ENCODE data around the gene BCS1L.
A peak's percentile ranks its signal among the peaks of the same experiment; 100 is the strongest.

BCS1L gene

DNA sequence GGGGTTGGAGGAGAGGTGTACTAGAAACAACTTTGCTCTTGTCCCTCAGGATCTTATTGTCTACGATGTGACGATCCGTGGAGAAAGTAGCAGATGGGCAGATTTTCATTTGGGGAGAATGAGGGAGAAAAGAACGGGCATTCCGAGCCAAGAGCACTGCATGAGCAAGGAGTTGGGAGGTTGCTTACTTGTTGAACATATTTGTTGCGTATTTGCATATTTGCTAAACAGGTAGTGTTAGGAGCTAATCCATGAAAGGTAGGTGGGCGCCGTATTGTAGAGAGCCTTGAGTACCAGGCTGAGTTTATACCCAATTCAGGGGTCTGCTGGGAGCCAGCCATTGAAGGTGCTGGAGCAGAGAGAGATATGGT lies 490 bp downstream of the BCS1L start:
- DNase-seq (ENCODE audit: low read depth) = no peak

DNA sequence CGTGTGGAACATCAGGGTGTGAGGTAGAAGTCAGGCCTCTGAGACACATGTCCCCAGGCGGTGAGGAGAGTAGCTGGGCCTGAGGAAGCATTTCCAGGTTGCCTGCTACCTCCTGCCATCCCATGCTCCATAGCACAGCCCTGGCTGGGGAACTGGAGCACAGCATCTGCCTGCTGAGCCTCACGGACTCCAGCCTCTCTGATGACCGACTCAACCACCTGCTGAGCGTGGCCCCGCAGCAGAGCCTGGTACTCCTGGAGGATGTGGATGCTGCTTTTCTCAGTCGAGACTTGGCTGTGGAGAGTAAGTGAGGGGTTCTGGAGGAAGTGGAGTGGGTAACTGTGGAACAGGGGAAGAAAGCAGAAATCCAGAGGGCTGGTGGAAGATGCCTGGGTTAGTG lies 2.9 kb downstream of the BCS1L start:
- DNase-seq (ENCODE audit: low read depth) = no peak

DNA sequence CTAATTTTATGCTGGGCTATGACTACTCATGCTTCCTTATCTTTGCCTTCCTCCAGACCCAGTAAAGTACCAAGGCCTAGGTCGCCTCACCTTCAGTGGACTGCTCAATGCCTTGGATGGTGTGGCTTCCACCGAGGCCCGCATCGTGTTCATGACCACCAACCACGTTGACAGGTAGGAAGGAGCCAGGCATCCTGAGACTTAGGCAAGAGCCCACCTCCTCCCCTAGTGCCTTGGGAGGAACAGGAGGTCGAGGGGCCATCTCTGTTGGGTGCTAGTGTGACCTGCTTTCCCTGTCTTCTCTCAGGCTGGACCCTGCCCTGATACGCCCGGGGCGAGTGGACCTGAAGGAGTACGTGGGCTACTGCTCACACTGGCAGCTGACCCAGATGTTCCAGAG lies 3.3 kb downstream of the BCS1L start:
- no peak for DNase-seq (ENCODE audit: low read depth)

DNA sequence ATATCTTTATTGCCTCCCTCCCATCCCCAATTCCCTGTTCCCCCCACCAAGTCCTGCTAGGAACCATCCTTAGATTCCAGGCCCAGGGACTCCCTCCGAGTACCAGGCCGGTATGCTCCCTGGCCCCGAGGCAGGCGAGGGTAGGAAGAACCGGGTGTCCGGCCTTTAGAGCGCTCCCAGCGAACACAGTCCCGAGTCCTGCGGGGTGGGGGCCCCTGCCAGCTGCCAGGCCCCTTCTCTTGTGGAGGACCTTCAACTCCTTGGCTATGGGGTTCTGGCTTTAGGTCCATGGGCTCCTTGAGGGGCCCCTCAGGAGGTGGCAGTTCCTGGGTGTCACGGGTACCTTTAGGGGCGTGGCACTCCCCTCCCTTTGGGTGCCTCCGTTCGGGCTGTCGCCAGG lies 4.4 kb downstream of the BCS1L start:
- DNase-seq (ENCODE audit: low read depth) = no peak

DNA sequence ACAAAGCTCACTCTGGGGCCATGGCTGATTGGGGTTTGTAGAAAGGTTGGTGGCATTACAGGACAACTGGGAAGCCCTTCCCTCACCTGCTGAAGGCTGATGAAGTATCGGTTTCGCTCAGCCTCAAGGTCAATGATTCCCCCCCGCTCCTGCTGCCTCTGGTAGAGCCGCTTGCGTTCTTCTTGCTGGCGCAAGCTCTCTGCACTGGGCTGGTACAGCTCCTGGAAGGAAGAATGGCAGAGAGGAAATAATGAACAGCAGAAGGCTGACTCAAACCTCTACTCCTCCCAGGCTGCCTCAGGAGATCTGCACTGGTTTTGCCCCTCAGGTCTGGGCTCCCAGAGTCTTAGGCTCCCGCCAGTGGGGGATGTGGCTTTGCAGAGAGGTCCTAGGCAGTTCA lies 5.2 kb downstream of the BCS1L start:
- no peak for DNase-seq (ENCODE audit: low read depth)

DNA sequence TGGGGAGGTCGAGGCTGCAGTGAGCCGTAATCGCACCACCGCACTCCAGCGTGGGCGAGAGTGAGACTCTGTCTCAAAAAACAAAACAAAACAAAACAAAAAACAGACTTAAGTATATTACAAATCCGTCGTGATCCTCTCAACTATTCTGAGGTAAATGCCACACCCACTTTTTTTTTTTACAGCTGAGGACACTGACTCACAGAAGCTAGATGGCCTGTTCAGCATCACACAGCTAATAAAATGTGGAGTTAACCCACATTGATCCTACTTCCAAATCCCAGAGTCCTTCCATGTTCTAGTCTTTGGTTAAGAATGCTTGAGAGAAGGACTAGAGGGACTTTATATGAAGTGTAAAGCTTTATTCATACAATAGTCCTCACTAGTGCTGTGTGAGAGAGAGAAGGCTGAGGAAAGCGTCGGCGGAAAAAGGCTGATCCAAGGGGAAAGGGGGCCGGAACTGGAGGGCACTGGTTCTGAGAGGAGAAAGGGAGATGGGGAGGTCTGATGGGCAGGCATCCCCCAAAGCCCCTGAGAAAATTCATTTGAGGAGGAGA lies 11.7 kb downstream of the BCS1L start:
- no peak for DNase-seq (ENCODE audit: low read depth)

DNA sequence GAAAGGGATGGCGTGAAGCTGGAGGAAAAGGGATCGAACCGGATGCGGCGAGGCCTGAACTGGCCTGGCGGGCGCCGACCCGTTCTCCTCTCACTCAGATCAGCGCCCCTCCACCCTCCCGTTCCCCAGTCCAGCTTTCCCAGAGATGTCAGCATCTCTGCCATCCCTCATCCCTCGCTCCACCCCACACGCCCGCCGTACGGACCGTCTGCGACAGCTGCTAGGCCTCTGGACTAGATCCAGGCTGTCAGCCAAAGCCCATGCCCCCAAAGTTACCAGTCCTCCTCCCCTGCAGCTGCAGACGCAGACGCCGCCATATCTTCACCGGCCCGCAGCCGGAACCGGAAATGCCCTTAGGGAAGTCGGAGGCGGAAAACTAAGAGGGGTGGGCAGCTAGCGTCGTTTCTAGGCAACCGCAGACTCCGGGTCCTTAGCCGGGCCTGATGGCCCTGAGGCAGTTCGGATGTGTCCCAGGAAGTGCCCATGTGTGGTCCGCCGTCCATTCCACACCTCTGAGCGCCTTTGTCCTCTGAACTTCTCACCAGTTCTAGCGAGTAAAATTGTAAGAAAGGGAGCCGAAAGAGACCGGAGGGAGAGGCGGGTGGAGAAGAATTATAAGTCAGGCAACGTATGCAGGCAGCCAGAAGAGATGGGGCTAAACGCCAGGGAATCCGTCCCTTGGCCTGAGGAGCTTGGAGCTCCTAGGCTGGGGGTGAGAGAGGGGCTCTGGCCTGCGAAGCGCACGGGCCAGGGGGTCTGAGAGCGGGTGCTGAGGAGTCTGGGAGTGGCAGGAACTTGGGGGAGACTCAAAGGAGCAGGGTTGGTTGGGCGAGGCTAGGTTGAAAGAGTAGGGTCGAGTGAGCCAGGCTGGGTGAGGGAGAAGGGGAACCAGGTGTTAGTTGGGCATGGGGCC lies 12.4 kb downstream of the BCS1L start, which contains the start of the genes RNF25 and STK36:
Gene RNF25, minus strand, starts transcription at position 349 of the 913 bp plus-strand sequence. Its CDS starts 32 bp downstream, at position 317.
Gene STK36, plus strand, starts transcription at position 433 of the 913 bp plus-strand sequence. CDS start 744 bp downstream, outside the sequence.
- peak; percentile 71 for DNase-seq (ENCODE audit: low read depth)

DNA sequence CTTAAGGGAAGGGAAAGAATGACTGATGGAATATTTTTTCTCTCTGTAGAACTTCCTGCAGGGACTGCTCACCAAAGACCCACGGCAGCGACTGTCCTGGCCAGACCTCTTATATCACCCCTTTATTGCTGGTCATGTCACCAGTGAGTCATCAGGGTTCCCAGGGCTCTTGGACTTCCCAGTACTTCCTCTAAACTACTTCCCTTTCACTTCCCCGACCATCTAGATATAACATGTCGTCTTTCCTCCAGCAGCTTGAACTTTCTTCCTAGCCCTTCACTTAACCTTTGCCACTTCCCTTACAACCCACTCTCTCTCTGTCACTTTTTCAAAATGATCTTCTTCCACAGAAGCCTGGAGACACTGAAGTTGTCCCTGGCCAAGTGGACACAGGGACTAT lies 19.6 kb downstream of the BCS1L start:
- no peak for DNase-seq (ENCODE audit: low read depth)

DNA sequence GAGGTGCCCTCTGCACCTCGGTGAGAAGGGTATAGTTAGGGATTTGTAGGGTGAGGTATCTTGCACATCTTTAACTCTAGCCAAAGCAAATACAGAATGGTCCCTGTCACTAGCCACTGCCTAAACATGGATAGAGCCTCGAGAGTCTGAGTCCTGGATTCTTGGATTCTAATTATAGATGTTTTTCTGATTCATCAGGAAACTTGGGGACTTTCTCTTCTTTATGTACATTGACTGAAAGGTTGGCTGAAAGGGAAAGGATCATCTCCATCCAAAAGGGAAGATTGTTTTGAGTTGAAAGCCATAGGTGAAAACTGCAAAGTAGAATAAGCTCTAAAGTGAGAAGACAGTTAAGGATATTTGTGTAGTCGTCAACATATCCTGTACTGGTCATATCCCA lies 20.6 kb downstream of the BCS1L start:
- DNase-seq (ENCODE audit: low read depth) = no peak

DNA sequence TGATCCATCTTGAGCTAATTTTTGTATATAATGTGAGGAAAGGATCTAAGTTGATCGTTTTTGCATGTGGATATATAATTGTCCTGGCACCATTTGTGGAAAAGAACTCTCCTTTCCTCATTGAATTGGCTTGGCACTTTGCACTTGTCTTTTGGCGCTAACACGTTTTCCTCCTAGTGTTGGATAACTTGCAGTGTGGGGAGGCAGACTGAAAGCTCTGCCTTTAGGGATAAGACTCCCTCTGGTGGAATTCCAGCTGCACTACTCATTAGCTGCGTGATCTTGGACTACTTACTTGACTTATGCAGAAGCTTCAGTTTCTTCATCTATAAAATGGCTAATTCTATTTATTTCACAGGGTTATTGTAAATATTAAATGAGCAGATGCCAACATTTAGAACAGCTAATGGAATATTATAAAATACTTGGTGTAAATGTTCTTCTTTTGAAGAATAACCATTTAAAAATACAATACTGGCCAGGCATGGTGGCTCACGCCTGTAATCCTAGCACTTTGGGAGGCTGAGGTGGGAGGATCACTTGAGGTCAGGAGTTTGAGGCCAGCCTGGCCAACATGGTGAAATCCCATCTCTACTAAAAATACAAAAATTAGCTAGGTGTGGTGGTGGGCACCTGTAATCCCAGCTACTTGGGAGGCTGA lies 28.0 kb downstream of the BCS1L start:
- peak; percentile 27 for DNase-seq (ENCODE audit: low read depth)

DNA sequence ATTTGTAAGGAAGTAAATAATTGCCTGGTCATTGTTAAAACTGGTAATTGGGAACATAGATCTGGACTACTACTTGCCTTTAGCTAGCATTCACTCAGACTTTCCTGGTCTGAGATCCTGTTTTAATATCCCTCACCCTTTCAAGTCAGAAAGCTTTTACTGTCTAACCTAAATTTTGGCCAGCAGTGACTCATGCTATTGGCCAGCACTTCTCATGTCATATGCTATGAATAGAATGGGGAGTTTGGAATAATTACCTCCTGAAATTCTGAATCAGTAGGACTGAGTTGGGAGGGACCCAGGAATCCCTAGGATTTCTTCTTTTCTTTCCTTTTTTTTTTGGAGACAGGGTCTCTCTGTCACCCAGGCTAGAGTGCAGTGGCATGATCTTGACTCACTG lies 31.8 kb downstream of the BCS1L start:
- no peak for DNase-seq (ENCODE audit: low read depth)

DNA sequence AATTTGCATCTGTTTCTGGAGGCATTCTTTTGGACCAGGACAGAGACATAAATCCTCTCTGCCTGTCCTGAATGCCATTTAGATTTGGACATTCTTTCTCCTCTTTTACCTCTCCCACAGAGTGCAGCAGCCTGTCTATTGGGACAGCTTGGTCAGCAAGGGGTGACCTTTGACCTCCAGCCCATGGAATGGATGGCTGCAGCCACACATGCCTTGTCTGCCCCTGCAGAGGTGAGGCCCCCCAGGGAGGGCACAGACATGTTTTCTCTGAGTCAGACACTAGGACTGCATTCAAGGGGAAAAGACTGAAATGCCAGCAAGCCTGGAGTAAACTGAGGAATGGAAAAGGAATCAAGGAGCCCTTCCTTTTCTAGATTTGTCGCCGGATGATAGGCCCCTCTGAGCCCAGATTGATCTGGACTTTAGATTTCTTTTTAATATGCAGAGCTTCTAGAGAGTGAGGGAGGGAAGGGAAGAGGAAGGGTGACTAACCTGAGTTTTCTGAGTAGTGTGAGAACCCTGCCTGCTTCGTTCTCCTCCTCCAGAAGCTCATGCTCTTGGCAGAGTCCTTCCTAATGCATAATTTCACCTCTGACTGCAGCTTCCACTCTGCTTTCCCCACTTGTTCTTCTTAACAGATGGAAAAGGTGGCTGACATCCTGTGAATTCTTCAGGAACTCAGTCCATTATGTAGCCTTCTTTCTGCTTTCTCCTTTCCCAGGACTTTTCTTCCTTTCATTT lies 35.1 kb downstream of the BCS1L start:
- DNase-seq (ENCODE audit: low read depth) = no peak

DNA sequence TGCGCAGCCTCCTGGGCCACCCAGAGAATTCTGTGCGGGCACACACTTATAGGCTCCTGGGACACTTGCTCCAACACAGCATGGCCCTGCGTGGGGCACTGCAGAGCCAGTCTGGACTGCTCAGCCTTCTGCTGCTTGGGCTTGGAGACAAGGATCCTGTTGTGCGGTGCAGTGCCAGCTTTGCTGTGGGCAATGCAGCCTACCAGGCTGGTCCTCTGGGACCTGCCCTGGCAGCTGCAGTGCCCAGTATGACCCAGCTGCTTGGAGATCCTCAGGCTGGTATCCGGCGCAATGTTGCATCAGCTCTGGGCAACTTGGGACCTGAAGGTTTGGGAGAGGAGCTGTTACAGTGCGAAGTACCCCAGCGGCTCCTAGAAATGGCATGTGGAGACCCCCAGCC lies 39.4 kb downstream of the BCS1L start:
- DNase-seq (ENCODE audit: low read depth) = no peak

DNA sequence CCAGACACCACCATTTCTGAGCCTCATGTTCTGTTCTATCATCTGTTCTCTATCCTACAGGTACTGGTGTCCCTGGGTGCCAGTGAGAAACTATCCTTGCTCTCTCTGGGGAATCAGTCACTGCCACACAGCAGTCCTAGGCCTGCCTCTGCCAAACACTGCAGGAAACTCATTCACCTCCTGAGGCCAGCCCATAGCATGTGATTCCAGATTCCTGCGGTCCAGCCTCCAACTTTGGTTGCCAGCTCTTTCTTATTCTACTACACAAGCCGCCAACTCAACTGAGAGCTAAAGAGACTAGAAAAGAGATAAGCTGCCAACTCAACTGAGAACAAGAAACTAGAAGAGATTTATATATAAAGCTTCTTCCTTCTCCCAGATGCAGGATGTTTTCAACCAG lies 42.3 kb downstream of the BCS1L start:
- DNase-seq (ENCODE audit: low read depth) = no peak

DNA sequence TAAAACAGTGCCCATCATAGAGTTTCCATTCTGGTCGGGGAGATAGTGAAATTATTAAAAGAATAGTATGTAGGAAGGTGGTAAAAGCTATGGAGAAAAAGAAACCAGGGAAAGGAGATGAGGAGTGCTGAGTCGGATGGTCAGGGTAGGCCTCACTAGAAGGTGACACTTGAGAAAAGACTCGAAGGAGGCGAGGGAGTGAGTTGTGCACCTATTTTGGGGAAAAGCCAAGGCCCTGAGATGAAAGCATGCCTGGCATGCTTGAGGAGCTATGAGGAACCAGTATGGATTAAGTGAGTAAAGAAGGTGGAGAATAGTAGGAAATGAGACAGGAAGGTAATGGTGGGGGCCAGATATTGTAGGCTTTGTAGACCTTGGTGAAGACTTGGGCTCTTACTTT lies 43.9 kb downstream of the BCS1L start:
- no peak for DNase-seq (ENCODE audit: low read depth)

DNA sequence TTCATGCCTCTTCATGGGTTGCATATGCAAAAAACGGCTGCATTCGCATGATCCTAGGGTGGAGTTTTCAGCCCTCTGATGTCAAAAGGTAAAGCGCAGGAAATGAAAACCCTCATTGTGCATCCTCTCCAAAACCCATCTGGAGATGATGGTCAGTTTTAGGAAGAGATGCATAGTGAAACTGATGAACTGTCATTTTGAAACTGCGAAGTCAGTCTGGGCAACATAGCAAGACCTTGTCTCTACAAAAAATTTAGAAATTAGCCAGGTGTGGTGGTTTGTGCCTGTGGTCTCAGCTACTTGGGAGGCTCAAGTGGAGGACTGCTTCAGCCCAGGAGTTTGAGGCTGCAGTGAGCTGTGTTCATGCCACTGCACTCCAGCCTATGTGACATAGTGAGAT lies 48.6 kb downstream of the BCS1L start:
- DNase-seq (ENCODE audit: low read depth) = no peak

DNA sequence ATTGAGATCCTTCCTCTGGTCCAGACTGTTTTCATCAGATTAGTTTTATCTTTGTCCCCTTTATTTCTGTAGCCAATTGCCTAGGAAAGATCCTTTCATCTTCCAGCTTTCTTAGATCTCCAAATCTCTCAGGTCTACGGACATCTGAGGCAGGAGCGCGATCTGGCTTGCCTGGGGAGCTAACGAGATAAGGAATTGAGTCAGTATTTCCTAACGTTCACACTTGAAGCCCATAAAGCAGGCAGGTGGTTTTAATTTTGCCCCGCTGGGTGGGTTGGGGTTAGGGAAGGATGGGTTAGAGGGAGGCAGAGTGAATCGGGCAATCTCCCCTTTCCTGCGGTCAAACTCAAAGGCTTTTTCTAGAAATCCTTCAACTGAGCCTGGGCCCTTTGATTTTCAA lies 50.4 kb downstream of the BCS1L start:
- DNase-seq (ENCODE audit: low read depth) = no peak

DNA sequence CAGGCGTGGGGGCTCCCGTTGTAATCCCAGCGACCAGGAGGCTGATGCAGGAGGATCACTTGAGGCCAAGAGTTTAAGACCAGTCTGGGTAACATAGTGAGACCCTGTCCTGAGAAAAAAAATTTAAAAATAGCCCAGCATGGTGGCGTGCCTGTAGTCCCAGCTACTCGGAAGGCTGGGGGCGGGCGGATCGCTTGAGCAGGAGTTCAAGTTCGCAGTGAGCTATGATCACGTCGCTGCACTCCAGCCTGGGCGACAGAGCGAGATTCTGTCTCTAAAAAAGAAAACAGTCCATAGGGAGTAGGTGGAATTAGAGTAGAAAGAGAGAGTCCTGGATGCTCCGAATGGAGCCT lies 50.8 kb downstream of the BCS1L start:
- no peak for DNase-seq (ENCODE audit: low read depth)

DNA sequence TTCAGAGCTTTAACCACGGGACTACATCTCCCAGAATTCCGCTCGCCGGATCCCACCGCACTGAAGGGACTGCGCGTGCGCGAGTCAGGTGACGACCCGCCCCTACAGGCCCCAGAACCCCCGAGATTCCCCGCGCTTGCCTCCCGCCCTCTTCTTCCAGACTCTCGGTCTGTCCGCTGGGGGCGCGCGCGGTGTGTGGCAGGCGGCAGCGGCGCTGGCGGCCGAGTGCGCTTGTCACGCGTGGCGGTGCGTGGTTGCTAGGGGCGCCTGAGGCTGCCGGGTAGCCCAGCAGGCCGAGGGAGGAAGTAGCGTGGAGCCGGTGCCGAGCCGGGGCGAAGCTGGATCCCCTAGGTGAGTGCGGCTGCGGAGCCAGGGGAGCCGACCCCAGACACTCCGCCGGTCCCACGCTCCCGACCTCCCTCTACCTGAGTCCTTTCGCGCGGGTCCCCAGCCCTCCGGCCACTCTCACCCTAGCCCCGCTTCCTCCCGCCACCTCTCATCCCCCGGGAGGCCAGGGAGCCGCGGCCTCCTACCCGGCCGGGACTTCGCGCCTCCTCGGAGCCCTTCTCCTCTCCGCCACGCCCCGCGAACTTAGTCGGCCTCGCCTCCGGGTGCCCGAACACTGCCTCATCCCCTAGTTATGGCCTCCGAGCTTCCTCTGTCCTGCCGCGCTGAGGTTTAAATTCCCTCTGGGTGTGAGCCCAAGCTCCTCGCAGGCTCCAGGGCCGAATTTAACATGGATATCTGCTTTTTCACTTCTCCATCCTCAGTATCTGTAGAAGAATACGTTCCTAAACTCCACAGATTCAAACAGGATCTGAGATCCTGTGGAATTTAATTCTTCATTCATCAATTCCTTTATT lies 51.4 kb downstream of the BCS1L start, which contains the start of gene TTLL4:
Gene TTLL4, plus strand, starts transcription at position 149 of the 863 bp plus-strand sequence. CDS start 26,842 bp downstream, outside the sequence.
- DNase-seq (ENCODE audit: low read depth) = peak; percentile 99

DNA sequence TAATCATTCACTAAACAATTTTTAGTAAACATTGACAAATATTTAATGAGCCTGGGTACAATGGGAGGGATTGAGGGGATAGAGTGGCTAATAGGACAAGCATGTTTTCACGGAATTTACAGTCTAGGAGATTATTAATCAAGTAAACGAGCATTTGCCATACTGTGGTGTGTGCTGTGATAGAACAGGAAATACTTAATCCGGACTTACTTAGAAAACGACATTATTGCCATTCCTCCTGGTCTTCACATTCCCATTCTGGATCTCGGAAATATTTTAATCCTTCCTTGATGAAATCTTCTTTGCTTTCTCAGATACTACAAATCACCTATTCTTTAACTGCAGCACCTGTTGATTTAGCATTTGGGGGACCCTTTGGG lies 52.1 kb downstream of the BCS1L start:
- DNase-seq (ENCODE audit: low read depth) = no peak

Measured in stimulated activated CD4-positive, alpha-beta T cell treated with anti-CD3 and anti-CD28 coated beads, Interleukin-2, amount 100 ng/mL, for 4 hours (primary cell).